Glutamatergic neuron (in vitro differentiated cells): ENCODE data around the gene CMTM1. TPM values are rescaled to one million over a fixed set of nuclear protein-coding genes. Genes with fewer than 3 reads are reported as not detected.

Source experiments
- DNase-seq: peaks from one replicate; pipeline ENCODE4 v3.0.0; 2022
- H3K27ac Mint-ChIP-seq: one replicate; pipeline ENCODE4 v1.8.0; 2020; ENCODE audit warnings: mild to moderate bottlenecking, mixed read lengths, inconsistent platforms; ENCODE audit not compliant: unreplicated experiment
- H3K27me3 Mint-ChIP-seq: one replicate; pipeline ENCODE4 v1.8.0; 2020; ENCODE audit warnings: mild to moderate bottlenecking, moderate library complexity, mixed read lengths, inconsistent platforms; ENCODE audit not compliant: unreplicated experiment
- H3K36me3 Mint-ChIP-seq: one replicate; pipeline ENCODE4 v1.8.0; 2020; ENCODE audit warnings: mild to moderate bottlenecking, mixed read lengths, inconsistent platforms; ENCODE audit not compliant: unreplicated experiment
- H3K4me1 Mint-ChIP-seq: one replicate; pipeline ENCODE4 v1.8.0; 2020; ENCODE audit warnings: mild to moderate bottlenecking, low read depth, mixed read lengths, inconsistent platforms; ENCODE audit not compliant: unreplicated experiment
- H3K4me3 Mint-ChIP-seq: one replicate; pipeline ENCODE4 v1.8.0; 2020; ENCODE audit warnings: mild to moderate bottlenecking, mixed read lengths, inconsistent platforms; ENCODE audit not compliant: unreplicated experiment
- H3K9me3 Mint-ChIP-seq: one replicate; pipeline ENCODE4 v1.8.0; 2020; ENCODE audit warnings: mild to moderate bottlenecking, moderate library complexity, mixed read lengths, inconsistent platforms; ENCODE audit not compliant: unreplicated experiment
- total RNA-seq: library from RNA; stranded (reverse); fragmentation: NEBNext Ultra II Directional; extraction: Animal tissue kit (Norgen Biotek cat#: 25700); gene quantifications from one replicate; pipeline ENCODE4 v1.2.1, GENCODE V29; 2021; ENCODE audit not compliant: unreplicated experiment
- TF ChIP-seq, protein P1 (sequence below): fragments of 200-600 bp; sonication (generic); IDR thresholded peaks from one replicate; pipeline ENCODE4 v1.5.0; 2021; ENCODE audit not compliant: partially characterized antibody, unreplicated experiment

The CMTM1 gene
- total RNA-seq, 1 donor from 2014 or later: 5.0 TPM

DNA sequence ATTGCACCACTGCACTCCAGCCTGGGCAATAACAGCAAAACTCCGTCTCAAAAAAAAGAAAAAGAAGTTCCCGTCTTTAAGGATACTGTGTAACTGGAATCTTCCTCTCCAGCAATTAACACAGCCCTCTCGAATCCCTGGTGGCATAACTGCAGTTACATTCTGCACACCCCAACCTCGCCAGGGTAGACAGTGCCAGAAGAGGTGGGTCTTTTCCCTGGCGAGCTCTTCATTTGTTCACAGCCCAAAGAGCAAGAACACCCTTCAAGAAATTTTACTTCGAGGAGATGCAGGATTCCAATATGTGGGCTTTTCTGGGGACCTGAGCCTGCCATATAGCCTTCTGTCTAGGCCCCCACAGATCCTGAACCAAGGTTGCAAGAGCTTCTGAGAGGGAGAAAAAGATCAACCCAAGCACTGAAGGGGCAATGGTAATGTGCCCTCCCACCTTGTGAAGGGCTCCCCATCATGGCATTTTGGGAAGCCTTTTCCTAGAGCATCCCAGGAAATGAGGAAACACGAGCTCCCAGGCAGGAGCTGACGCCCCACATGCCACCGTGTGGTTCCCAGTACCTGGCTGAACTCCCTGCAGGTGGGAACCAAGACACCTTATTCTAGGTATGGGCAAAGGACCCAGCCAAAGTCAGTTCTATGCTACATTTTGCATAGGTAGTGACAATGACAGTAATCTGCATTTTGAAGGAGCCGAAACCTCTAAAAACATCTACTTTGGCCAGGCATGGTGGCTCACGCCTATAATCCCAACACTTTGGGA is 43.2 kb upstream of the CMTM1 start:
- no peak overlapping the region for H3K4me3 Mint-ChIP-seq
- DNase-seq: no peak
- no peaks in the 10 kb centered on the region for H3K4me1 Mint-ChIP-seq
- TF ChIP-seq, protein P1, sequence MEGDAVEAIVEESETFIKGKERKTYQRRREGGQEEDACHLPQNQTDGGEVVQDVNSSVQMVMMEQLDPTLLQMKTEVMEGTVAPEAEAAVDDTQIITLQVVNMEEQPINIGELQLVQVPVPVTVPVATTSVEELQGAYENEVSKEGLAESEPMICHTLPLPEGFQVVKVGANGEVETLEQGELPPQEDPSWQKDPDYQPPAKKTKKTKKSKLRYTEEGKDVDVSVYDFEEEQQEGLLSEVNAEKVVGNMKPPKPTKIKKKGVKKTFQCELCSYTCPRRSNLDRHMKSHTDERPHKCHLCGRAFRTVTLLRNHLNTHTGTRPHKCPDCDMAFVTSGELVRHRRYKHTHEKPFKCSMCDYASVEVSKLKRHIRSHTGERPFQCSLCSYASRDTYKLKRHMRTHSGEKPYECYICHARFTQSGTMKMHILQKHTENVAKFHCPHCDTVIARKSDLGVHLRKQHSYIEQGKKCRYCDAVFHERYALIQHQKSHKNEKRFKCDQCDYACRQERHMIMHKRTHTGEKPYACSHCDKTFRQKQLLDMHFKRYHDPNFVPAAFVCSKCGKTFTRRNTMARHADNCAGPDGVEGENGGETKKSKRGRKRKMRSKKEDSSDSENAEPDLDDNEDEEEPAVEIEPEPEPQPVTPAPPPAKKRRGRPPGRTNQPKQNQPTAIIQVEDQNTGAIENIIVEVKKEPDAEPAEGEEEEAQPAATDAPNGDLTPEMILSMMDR: no peak
- H3K27ac Mint-ChIP-seq: no peak overlapping the region
- peaks cover 2% of the 10 kb centered on the region for H3K9me3 Mint-ChIP-seq
- H3K36me3 Mint-ChIP-seq: no peaks in the 10 kb centered on the region
- no peaks in the 10 kb centered on the region for H3K27me3 Mint-ChIP-seq

DNA sequence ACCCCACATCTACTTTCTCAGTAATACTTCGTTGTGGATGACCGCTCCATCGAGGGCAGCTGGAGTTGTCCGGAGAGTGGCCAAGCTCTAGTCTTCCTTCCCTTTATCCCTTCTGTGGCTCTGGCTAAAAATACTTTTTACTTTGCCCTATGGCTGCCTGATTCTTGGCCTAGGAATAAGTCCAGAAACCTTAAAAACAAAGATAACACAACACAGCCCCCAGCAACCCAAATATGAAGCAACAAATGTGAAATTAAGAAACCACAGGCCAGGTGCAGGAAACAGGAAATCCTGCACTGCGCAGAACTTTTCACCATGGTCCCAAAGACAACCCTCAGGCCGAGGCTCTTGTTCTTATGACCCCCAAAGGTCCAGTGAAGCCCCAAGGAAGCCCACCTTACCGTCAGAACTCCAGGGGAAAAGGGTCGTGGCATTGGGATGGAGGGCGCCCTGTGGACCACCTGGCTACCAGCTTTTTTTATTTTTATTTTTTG is 42.3 kb upstream of the CMTM1 start:
- DNase-seq: no peak
- H3K4me3 Mint-ChIP-seq: no peak overlapping the region
- no peaks in the 10 kb centered on the region for H3K27me3 Mint-ChIP-seq

DNA sequence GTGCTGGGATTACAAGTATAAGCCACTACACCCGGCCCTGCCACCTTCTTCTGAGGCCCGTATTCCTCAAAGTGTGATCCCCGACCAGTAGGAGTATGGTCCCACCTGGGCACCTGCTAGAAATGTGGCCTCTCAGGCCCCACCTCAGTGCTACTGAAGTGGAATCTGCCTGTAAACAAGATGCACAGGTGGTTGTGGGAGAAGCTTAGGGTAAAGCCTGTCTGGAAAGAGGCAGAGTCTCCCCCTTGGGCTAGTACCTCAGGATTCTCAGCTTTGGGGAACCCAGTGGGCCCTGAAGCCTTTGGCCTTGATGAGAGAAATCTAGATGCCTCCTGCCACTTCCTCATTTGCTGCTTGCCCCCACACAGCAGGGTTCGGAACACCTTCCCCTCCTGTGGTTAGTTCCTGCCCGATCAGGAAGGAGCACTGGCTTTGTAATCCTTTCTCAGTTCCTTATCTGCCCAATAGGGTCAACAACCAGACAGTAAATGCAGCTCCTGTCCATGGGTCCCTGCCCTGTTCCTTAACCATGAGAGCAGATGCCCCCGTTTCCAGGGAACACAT is 41.6 kb upstream of the CMTM1 start:
- H3K27ac Mint-ChIP-seq: no peak overlapping the region
- H3K4me3 Mint-ChIP-seq: no peak overlapping the region
- no peaks in the 10 kb centered on the region for H3K4me1 Mint-ChIP-seq
- H3K36me3 Mint-ChIP-seq: peaks cover 5% of the 10 kb centered on the region
- no peaks in the 10 kb centered on the region for H3K27me3 Mint-ChIP-seq
- TF ChIP-seq, protein P1: no peak
- H3K9me3 Mint-ChIP-seq: peaks cover 2% of the 10 kb centered on the region
- DNase-seq: no peak

More for the DNA sequence above, 42.3 kb upstream of the CMTM1 start:
- H3K36me3 Mint-ChIP-seq: peaks cover 2% of the 10 kb centered on the region
- H3K9me3 Mint-ChIP-seq: peaks cover 2% of the 10 kb centered on the region
- no peak overlapping the region for H3K27ac Mint-ChIP-seq
- TF ChIP-seq, protein P1: no peak
- no peaks in the 10 kb centered on the region for H3K4me1 Mint-ChIP-seq

DNA sequence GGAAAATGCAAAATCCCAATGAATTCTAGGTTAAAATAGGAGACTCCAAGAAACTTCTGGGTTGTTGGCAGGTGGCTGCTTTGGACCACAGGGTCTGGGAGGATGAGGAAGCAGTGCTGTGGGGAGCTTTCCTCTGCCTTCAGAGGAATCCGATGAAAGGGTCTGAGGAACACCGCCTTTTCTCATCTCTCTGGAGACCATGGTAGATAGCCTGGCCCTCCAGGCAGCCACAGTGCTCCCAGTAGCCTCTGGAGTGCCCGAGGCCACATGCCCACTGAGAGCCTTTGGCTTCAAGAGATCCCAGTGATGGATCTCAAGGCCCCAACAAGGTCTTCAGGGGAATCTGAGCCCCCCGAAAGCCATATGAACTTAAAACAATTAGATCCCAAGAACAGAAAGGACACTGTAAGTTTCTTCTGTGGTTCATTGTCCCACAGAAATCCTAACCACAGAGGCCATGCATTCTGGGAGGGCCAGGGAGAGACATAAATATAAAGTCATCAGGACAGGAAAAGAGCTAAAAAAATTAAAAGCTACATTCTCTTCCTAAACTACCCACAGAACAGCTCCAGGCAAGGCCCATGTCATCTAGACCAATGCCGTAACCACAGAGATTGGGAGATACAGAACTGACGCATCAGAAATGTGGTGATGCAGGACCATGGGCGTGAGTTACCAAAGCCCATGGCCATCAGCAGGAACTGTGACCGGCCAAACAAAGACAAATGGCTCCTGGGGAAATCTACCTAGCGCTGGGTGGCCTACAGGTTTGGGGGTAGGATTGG is 40.7 kb upstream of the CMTM1 start:
- no peaks in the 10 kb centered on the region for H3K4me1 Mint-ChIP-seq
- no peaks in the 10 kb centered on the region for H3K27me3 Mint-ChIP-seq
- DNase-seq: no peak
- TF ChIP-seq, protein P1: no peak
- H3K4me3 Mint-ChIP-seq: no peak overlapping the region
- peaks cover 2% of the 10 kb centered on the region for H3K9me3 Mint-ChIP-seq
- H3K27ac Mint-ChIP-seq: no peak overlapping the region
- peaks cover 5% of the 10 kb centered on the region for H3K36me3 Mint-ChIP-seq

DNA sequence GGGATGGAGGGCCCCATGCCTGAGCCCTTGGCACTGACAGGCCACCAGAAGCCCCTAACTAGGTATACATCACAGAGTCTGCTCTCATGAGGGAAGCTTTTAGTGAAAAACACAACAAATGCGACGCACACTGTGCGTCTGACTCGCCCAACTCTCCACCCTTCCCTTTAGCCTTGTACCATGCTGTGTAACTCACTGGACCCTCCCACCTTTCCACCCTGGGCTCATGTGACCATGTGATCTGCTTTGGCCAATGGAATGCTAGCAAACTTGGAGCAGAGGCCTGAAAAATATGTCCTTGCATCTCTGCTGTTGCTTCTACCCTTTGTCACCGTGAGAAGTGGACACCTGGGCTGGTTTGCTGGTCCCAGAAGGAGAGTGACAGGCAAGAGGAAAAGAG is 37.9 kb upstream of the CMTM1 start:
- H3K36me3 Mint-ChIP-seq: peaks cover 5% of the 10 kb centered on the region
- H3K4me1 Mint-ChIP-seq: no peaks in the 10 kb centered on the region
- no peaks in the 10 kb centered on the region for H3K27me3 Mint-ChIP-seq
- no peak overlapping the region for H3K4me3 Mint-ChIP-seq
- no peak overlapping the region for H3K27ac Mint-ChIP-seq
- DNase-seq: no peak
- peaks cover 3% of the 10 kb centered on the region for H3K9me3 Mint-ChIP-seq
- TF ChIP-seq, protein P1: no peak
